ENCODE results near the gene RFTN1. TPM values are rescaled to one million over a fixed set of nuclear protein-coding genes. Genes with fewer than 3 reads are reported as not detected.

The RFTN1 gene
- total RNA-seq, 4 donors from 2014 or later = 32.0 to 187 (median 47.6) TPM

- H3K9me3 ChIP-seq = no peaks in the 10 kb centered on the region
- H3K27me3 ChIP-seq = no peaks in the 10 kb centered on the region
- H3K4me3 ChIP-seq = peak overlapping the region; percentile 73 to 92
- intact Hi-C loops (cut with DNase I; ENCODE audit: low total_unique reads) = loop anchor here (10.0 kb wide), 2 partner anchors 99 to 219 kb away; no protein-coding TSS in a partner anchor
- no peaks in the 10 kb centered on the region for H3K36me3 ChIP-seq
- peak overlapping the region; percentile 78 to 85 for H3K27ac ChIP-seq
- no peak for DNase-seq
- TF ChIP-seq CTCF (IDR thresholded peaks at IDR 0.05) (no peak), POLR2A (IDR thresholded peaks at IDR 0.05) (no peak)
- peaks cover 5 to 7% of the 10 kb centered on the region in 2 donors for H3K4me1 ChIP-seq
These were observed 662 bp upstream of the RFTN1 start for GRCh38 chr3:16514021-16514700.

- H3K27me3 ChIP-seq = no peaks in the 10 kb centered on the region
- DNase-seq = peak; percentile 42 to 47
- H3K36me3 ChIP-seq = no peaks in the 10 kb centered on the region
- TF ChIP-seq POLR2A (IDR thresholded peaks at IDR 0.05) (no peak), CTCF (IDR thresholded peaks at IDR 0.05) (no peak)
- H3K9me3 ChIP-seq = no peaks in the 10 kb centered on the region
- intact Hi-C loops (cut with DNase I; ENCODE audit: low total_unique reads) = loop anchor here (10.0 kb wide), 2 partner anchors 98 to 218 kb away; no protein-coding TSS in a partner anchor
- H3K4me3 ChIP-seq = peak overlapping the region; percentile 73 to 92
- peak overlapping the region; percentile 78 to 85 for H3K27ac ChIP-seq
- peaks cover 5 to 7% of the 10 kb centered on the region in 2 donors for H3K4me1 ChIP-seq
These were observed 911 bp downstream of the RFTN1 start for GRCh38 chr3:16512435-16513140.

GRCh38 chr3:16511681-16512434 lies 1.6 kb downstream of the RFTN1 start:
- Histone ChIP-seq H3K27me3 (no peaks in the 10 kb centered on the region), H3K27ac (peak overlapping the region; percentile 78 to 85), H3K4me3 (peak overlapping the region; percentile 73 to 92), H3K36me3 (no peaks in the 10 kb centered on the region), H3K4me1 (peaks cover 5 to 7% of the 10 kb centered on the region in 2 donors), H3K9me3 (no peaks in the 10 kb centered on the region)
- intact Hi-C loops (cut with DNase I; ENCODE audit: low total_unique reads) = loop anchor here (10.0 kb wide), 2 partner anchors 97 to 217 kb away; no protein-coding TSS in a partner anchor
- TF ChIP-seq POLR2A (IDR thresholded peaks at IDR 0.05) = no peak
- no peak for TF ChIP-seq CTCF (IDR thresholded peaks at IDR 0.05)
- peak; percentile 38 to 63 for DNase-seq

- peak overlapping the region; percentile 13 to 85 for H3K27ac ChIP-seq
- DNase-seq = no peak
- no peaks in the 10 kb centered on the region for H3K27me3 ChIP-seq
- peaks cover 5 to 7% of the 10 kb centered on the region in 2 donors for H3K4me1 ChIP-seq
- no peaks in the 10 kb centered on the region for H3K9me3 ChIP-seq
- TF ChIP-seq CTCF (IDR thresholded peaks at IDR 0.05) (no peak), POLR2A (IDR thresholded peaks at IDR 0.05) (no peak)
- intact Hi-C loops (cut with DNase I; ENCODE audit: low total_unique reads) = loop anchor here (10.0 kb wide), 2 partner anchors 96 to 216 kb away; no protein-coding TSS in a partner anchor
- H3K36me3 ChIP-seq = no peaks in the 10 kb centered on the region
- H3K4me3 ChIP-seq = no peak overlapping the region
These were observed 2.7 kb downstream of the RFTN1 start for GRCh38 chr3:16510620-16511319.

Measured in uterus (tissue), 4 donors.